ENCODE measurements around the gene EIF3M.
"Not testable (repeated sequence)": the region's sequence is repeated elsewhere in the genome, so short reads cannot be mapped to it uniquely, and the experiment has no call there.

The EIF3M gene

GRCh38 chr11:32586576-32587190, 3.1 kb downstream of the EIF3M start:
- Histone ChIP-seq H3K27me3 (replicated peaks; ENCODE audit: control insufficient read depth, insufficient read depth, low read length, poor library complexity, severe bottlenecking) (no peaks in the 10 kb centered on the region), H3K36me3 (ENCODE audit: control insufficient read depth, insufficient read depth, low read length) (peaks cover 28% of the 10 kb centered on the region), H3K4me3 (ENCODE audit: insufficient read depth, low read depth, low read length, poor library complexity, severe bottlenecking) (no peak overlapping the region), H3K27ac (ENCODE audit: insufficient read depth, low read length, poor library complexity, severe bottlenecking) (no peak overlapping the region), H3K9me3 (ENCODE audit: control insufficient read depth, low read length) (no peaks in the 10 kb centered on the region), H3K4me1 (ENCODE audit: control insufficient read depth, insufficient read depth, low read length, poor library complexity, severe bottlenecking) (peaks cover 10% of the 10 kb centered on the region)
- DNase-seq, result no peak

GRCh38 chr11:32594272-32594671, 10.6 kb downstream of the EIF3M start:
- no peak overlapping the region for H3K27ac ChIP-seq (ENCODE audit: insufficient read depth, low read length, poor library complexity, severe bottlenecking)
- peaks cover 78% of the 10 kb centered on the region for H3K36me3 ChIP-seq (ENCODE audit: control insufficient read depth, insufficient read depth, low read length)
- no peaks in the 10 kb centered on the region for H3K4me1 ChIP-seq (ENCODE audit: control insufficient read depth, insufficient read depth, low read length, poor library complexity, severe bottlenecking)
- DNase-seq, result no peak
- no peaks in the 10 kb centered on the region for H3K9me3 ChIP-seq (ENCODE audit: control insufficient read depth, low read length)
- no peaks in the 10 kb centered on the region for H3K27me3 ChIP-seq (replicated peaks; ENCODE audit: control insufficient read depth, insufficient read depth, low read length, poor library complexity, severe bottlenecking)
- no peak overlapping the region for H3K4me3 ChIP-seq (ENCODE audit: insufficient read depth, low read depth, low read length, poor library complexity, severe bottlenecking)

- H3K27me3 ChIP-seq (replicated peaks; ENCODE audit: control insufficient read depth, insufficient read depth, low read length, poor library complexity, severe bottlenecking); DNase-seq; H3K9me3 ChIP-seq (ENCODE audit: control insufficient read depth, low read length); H3K4me3 ChIP-seq (ENCODE audit: insufficient read depth, low read depth, low read length, poor library complexity, severe bottlenecking); H3K4me1 ChIP-seq (ENCODE audit: control insufficient read depth, insufficient read depth, low read length, poor library complexity, severe bottlenecking); H3K27ac ChIP-seq (ENCODE audit: insufficient read depth, low read length, poor library complexity, severe bottlenecking): not testable (repeated sequence)
- peaks cover 75% of the 10 kb centered on the region for H3K36me3 ChIP-seq (ENCODE audit: control insufficient read depth, insufficient read depth, low read length)
These were observed 12.5 kb downstream of the EIF3M start for GRCh38 chr11:32596114-32596513.

- Histone ChIP-seq H3K4me1 (ENCODE audit: control insufficient read depth, insufficient read depth, low read length, poor library complexity, severe bottlenecking) (no peaks in the 10 kb centered on the region), H3K27me3 (replicated peaks; ENCODE audit: control insufficient read depth, insufficient read depth, low read length, poor library complexity, severe bottlenecking) (no peaks in the 10 kb centered on the region), H3K36me3 (ENCODE audit: control insufficient read depth, insufficient read depth, low read length) (peaks cover 73% of the 10 kb centered on the region), H3K4me3 (ENCODE audit: insufficient read depth, low read depth, low read length, poor library complexity, severe bottlenecking) (no peak overlapping the region), H3K9me3 (ENCODE audit: control insufficient read depth, low read length) (no peaks in the 10 kb centered on the region), H3K27ac (ENCODE audit: insufficient read depth, low read length, poor library complexity, severe bottlenecking) (no peak overlapping the region)
- DNase-seq, result no peak
These were observed 14.3 kb downstream of the EIF3M start for GRCh38 chr11:32597921-32598320.

- DNase-seq, result no peak
- H3K27ac ChIP-seq (ENCODE audit: insufficient read depth, low read length, poor library complexity, severe bottlenecking), result no peak overlapping the region
- H3K4me1 ChIP-seq (ENCODE audit: control insufficient read depth, insufficient read depth, low read length, poor library complexity, severe bottlenecking), result no peaks in the 10 kb centered on the region
- no peak overlapping the region for H3K4me3 ChIP-seq (ENCODE audit: insufficient read depth, low read depth, low read length, poor library complexity, severe bottlenecking)
- H3K9me3 ChIP-seq (ENCODE audit: control insufficient read depth, low read length), result no peaks in the 10 kb centered on the region
- H3K27me3 ChIP-seq (replicated peaks; ENCODE audit: control insufficient read depth, insufficient read depth, low read length, poor library complexity, severe bottlenecking), result no peaks in the 10 kb centered on the region
- peaks cover 49% of the 10 kb centered on the region for H3K36me3 ChIP-seq (ENCODE audit: control insufficient read depth, insufficient read depth, low read length)
These were observed 19.2 kb downstream of the EIF3M start for GRCh38 chr11:32602657-32603415.

- Histone ChIP-seq H3K27ac (ENCODE audit: insufficient read depth, low read length, poor library complexity, severe bottlenecking) (no peak overlapping the region), H3K27me3 (replicated peaks; ENCODE audit: control insufficient read depth, insufficient read depth, low read length, poor library complexity, severe bottlenecking) (no peaks in the 10 kb centered on the region), H3K4me1 (ENCODE audit: control insufficient read depth, insufficient read depth, low read length, poor library complexity, severe bottlenecking) (no peaks in the 10 kb centered on the region), H3K36me3 (ENCODE audit: control insufficient read depth, insufficient read depth, low read length) (peaks cover 29% of the 10 kb centered on the region), H3K4me3 (ENCODE audit: insufficient read depth, low read depth, low read length, poor library complexity, severe bottlenecking) (no peak overlapping the region), H3K9me3 (ENCODE audit: control insufficient read depth, low read length) (no peaks in the 10 kb centered on the region)
- DNase-seq, result no peak
These were observed 22.6 kb downstream of the EIF3M start for GRCh38 chr11:32606220-32606619.

GRCh38 chr11:32608826-32609225, 25.2 kb downstream of the EIF3M start:
- not testable (repeated sequence) for DNase-seq

GRCh38 chr11:32610797-32611352, 27.2 kb downstream of the EIF3M start:
- Histone ChIP-seq H3K9me3 (ENCODE audit: control insufficient read depth, low read length) (no peaks in the 10 kb centered on the region), H3K27me3 (replicated peaks; ENCODE audit: control insufficient read depth, insufficient read depth, low read length, poor library complexity, severe bottlenecking) (no peaks in the 10 kb centered on the region), H3K4me1 (ENCODE audit: control insufficient read depth, insufficient read depth, low read length, poor library complexity, severe bottlenecking) (no peaks in the 10 kb centered on the region), H3K36me3 (ENCODE audit: control insufficient read depth, insufficient read depth, low read length) (no peaks in the 10 kb centered on the region), H3K4me3 (ENCODE audit: insufficient read depth, low read depth, low read length, poor library complexity, severe bottlenecking) (no peak overlapping the region), H3K27ac (ENCODE audit: insufficient read depth, low read length, poor library complexity, severe bottlenecking) (no peak overlapping the region)
- DNase-seq, result no peak

More at GRCh38 chr11:32608826-32609225, 25.2 kb downstream of the EIF3M start:
- H3K36me3 ChIP-seq (ENCODE audit: control insufficient read depth, insufficient read depth, low read length), result peaks cover 11% of the 10 kb centered on the region
- H3K9me3 ChIP-seq (ENCODE audit: control insufficient read depth, low read length); H3K4me1 ChIP-seq (ENCODE audit: control insufficient read depth, insufficient read depth, low read length, poor library complexity, severe bottlenecking); H3K27ac ChIP-seq (ENCODE audit: insufficient read depth, low read length, poor library complexity, severe bottlenecking); H3K4me3 ChIP-seq (ENCODE audit: insufficient read depth, low read depth, low read length, poor library complexity, severe bottlenecking); H3K27me3 ChIP-seq (replicated peaks; ENCODE audit: control insufficient read depth, insufficient read depth, low read length, poor library complexity, severe bottlenecking): not testable (repeated sequence)

- DNase-seq, result no peak
- no peaks in the 10 kb centered on the region for H3K27me3 ChIP-seq (replicated peaks; ENCODE audit: control insufficient read depth, insufficient read depth, low read length, poor library complexity, severe bottlenecking)
- H3K27ac ChIP-seq (ENCODE audit: insufficient read depth, low read length, poor library complexity, severe bottlenecking), result no peak overlapping the region
- H3K4me3 ChIP-seq (ENCODE audit: insufficient read depth, low read depth, low read length, poor library complexity, severe bottlenecking), result no peak overlapping the region
- no peaks in the 10 kb centered on the region for H3K4me1 ChIP-seq (ENCODE audit: control insufficient read depth, insufficient read depth, low read length, poor library complexity, severe bottlenecking)
- H3K36me3 ChIP-seq (ENCODE audit: control insufficient read depth, insufficient read depth, low read length), result no peaks in the 10 kb centered on the region
- H3K9me3 ChIP-seq (ENCODE audit: control insufficient read depth, low read length), result no peaks in the 10 kb centered on the region
These were observed 30.0 kb downstream of the EIF3M start for GRCh38 chr11:32613500-32614151.

- H3K27ac ChIP-seq (ENCODE audit: insufficient read depth, low read length, poor library complexity, severe bottlenecking), result no peak overlapping the region
- no peaks in the 10 kb centered on the region for H3K36me3 ChIP-seq (ENCODE audit: control insufficient read depth, insufficient read depth, low read length)
- no peaks in the 10 kb centered on the region for H3K27me3 ChIP-seq (replicated peaks; ENCODE audit: control insufficient read depth, insufficient read depth, low read length, poor library complexity, severe bottlenecking)
- DNase-seq, result no peak
- no peaks in the 10 kb centered on the region for H3K4me1 ChIP-seq (ENCODE audit: control insufficient read depth, insufficient read depth, low read length, poor library complexity, severe bottlenecking)
- H3K9me3 ChIP-seq (ENCODE audit: control insufficient read depth, low read length), result no peaks in the 10 kb centered on the region
- H3K4me3 ChIP-seq (ENCODE audit: insufficient read depth, low read depth, low read length, poor library complexity, severe bottlenecking), result no peak overlapping the region
These were observed 31.8 kb downstream of the EIF3M start for GRCh38 chr11:32615422-32615821.
